Mucosa of gallbladder (tissue), 1 donor: ENCODE results near the gene GADL1. TPM values are rescaled to one million over a fixed set of nuclear protein-coding genes. Genes with fewer than 3 reads are reported as not detected.

Source experiments
- DNase-seq: peaks from one replicate; pipeline ENCODE4 v3.0.0-alpha.2; 2020; ENCODE audit warnings: low spot score
- total RNA-seq: library from RNA; stranded (reverse); gene quantifications from one replicate; pipeline ENCODE4 v1.2.1, GENCODE V29; 2021
- donor health status: DM: no; HTN: no; CAD: no.

GADL1 gene
- total RNA-seq, 1 donor from 2014 or later, result not detected

GRCh38 chr3:30878862-30879261, 15.6 kb downstream of the GADL1 start:
- DNase-seq, result no peak

- no peak for DNase-seq
Observed at GRCh38 chr3:30875505-30875904, 19.0 kb downstream of the GADL1 start.

GRCh38 chr3:30873671-30874070, 20.8 kb downstream of the GADL1 start:
- no peak for DNase-seq

- DNase-seq, result no peak
Observed at GRCh38 chr3:30872879-30873278, 21.6 kb downstream of the GADL1 start.

DNA sequence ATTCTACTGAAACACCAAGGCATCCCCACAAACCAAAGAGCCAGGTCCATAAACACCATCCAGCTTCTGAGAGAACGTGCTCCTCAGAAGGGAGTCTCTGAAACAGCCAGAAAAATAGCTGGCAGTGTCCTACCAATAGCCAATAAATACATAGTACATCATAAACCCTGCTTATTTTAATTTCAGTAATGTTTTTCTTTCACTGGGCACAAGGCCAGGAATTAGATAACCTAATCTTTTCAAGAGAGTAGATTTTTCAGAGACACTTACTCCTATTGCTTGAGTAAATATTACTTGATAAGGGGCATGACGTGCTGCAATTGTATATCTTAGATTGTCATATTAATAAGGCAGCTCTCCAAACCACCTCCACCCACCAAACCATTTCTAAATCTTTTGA, 22.7 kb downstream of the GADL1 start:
- DNase-seq, result no peak

DNA sequence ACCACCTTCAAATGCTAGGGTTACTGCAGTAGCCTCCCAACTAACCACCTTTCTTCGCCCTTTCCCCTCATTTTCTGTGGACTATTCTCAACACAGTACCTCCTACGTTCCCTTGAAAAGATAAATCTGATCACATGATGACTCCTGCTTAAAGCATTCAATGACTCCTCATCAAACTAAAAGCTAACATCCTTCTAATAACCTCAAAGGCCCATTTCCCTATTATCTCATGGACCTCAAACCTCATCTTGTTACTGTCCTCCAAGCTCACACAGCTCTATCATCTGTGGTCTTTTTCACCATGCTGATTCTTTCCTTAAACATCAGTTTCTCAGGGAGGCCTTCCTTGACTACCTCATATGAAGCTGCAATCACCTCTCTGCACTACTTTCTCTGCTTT, 29.6 kb downstream of the GADL1 start:
- no peak for DNase-seq

- DNase-seq, result no peak
Observed at GRCh38 chr3:30864132-30864531, 30.3 kb downstream of the GADL1 start.

DNA sequence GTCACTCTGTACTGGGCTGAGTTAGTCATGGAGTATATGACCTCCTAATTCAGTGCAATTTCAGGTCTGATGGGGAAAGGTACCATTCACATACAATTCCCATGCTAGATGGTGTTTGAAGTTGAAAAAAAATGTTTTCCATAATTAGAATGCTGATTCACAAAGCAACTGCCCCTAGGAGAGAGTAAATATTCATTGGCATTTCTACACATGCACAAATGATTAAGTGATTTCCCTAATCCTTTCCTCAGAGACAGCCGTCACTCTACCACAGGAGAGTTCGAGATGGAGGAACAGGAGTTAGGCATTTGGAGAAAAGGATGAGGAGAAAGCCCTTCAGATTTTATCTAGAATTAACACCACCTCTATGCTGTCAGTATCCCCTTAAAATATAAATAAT, 32.5 kb downstream of the GADL1 start:
- DNase-seq, result no peak

DNA sequence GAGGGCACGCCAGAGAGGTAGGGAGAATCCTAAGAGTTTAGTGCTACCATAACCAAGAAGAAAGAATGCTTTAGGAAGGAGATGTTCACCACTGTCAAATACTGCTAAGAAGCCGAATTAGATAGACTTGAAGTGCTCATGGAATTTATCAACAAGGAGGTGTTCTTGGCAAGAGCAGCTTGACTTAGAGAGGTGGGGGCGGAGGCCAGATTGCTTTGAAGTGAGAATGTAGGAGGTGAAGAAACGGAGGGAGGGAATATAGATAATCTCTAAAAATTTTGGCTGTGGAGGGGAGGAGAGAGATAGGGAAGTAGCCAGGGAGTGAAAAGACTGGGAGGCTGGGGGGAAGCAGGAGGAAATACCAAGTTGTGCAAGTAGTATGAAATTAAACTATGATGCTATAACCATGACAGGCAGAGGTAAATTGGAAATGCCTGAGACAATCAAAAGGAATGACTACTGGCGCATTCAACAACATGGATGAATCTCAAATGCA, 35.5 kb downstream of the GADL1 start:
- DNase-seq, result no peak

GRCh38 chr3:30855400-30856292, 38.8 kb downstream of the GADL1 start:
- no peak for DNase-seq

GRCh38 chr3:30852833-30853232, 41.6 kb downstream of the GADL1 start:
- DNase-seq, result no peak

- no peak for DNase-seq
Observed at GRCh38 chr3:30848087-30848779, 46.2 kb downstream of the GADL1 start.

DNA sequence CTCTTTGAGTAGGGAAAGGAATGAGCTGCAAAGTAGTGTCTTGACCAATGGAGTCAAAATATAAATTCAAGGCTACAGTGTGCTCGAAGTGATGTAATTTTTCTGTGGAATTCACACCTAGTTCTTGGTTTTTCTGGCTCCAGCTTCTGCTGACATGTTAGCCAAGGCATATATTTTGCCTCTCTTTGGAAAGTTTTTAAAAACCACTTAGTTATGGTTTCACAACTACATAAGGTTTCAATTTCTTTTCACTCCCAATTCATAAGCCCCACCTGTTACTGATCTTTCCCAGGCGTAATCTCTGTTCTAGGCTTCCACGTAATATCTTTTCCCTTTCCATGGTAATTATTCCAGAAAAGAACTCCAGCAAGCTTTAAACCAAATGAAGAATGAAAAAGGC, 46.9 kb downstream of the GADL1 start:
- no peak for DNase-seq

GRCh38 chr3:30845606-30846005, 48.9 kb downstream of the GADL1 start:
- DNase-seq, result no peak

- DNase-seq, result no peak
Observed at GRCh38 chr3:30843877-30844276, 50.6 kb downstream of the GADL1 start.

GRCh38 chr3:30836141-30836540, 58.3 kb downstream of the GADL1 start:
- DNase-seq, result no peak

- DNase-seq, result no peak
Observed at GRCh38 chr3:30835667-30836066, 58.8 kb downstream of the GADL1 start.

DNA sequence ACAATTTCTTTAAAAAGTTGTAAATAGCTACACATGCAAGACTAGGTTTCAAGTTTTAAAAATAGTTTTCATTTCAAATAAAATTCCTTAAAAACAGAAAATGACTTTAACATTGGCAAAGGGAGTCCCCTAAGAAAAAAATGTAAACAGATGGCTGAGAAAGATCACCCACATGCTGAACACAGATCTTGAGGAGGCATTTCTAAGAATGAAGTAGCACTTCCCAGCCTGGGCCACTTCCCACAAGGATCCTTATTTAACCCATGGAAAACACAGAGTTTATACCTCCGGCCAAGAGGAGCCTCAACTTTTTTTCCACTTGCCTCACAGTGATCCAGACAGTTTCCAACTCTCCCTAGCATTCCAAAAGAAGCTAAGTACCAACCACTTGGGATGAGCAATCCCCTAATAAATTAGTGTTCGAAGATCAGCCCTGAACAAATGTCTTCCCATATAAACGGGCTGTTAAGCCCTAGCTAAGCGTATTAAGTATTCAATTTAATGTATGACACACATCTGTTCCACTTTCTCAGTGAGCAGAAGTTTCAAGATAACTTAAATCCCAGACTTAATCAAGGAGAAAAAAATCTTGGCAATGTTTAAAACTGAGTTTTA, 61.4 kb downstream of the GADL1 start:
- no peak for DNase-seq

- DNase-seq, result no peak
Observed at GRCh38 chr3:30827080-30827479, 67.4 kb downstream of the GADL1 start.

- no peak for DNase-seq
Observed at GRCh38 chr3:30826531-30826942, 67.9 kb downstream of the GADL1 start.

DNA sequence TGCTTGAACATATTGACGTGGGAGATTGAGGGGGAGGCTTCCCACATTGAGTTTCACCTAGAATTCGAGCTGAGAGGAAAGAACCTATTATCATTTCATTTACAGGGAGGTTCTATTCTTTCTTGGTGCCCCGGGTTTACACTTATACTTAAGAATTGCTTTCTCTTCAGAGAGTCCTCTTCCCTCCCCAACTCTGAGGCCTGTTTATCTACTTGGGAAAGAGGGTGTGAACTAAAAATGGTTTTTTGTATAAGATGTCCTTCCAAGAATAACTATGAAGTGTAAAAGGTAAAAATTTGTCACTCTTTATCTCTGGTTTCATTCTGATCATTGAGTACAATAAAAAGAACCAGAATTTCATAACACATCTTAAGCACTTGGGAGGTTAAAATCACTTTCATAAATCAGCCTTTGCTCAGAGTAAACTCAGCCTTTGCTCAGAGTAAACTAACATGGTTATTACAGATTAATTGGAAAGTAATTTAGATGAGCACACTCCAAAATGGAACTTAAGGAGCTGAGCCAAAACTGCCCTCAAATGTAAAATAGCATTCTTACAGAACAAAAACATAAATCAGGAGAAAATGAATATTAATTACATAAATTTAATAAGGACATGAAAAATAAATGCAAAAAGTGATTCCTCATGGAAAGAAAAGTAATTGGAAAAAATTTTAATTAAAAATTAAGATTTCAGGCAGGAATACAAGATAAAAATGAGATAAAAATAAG, 75.2 kb downstream of the GADL1 start:
- no peak for DNase-seq

DNA sequence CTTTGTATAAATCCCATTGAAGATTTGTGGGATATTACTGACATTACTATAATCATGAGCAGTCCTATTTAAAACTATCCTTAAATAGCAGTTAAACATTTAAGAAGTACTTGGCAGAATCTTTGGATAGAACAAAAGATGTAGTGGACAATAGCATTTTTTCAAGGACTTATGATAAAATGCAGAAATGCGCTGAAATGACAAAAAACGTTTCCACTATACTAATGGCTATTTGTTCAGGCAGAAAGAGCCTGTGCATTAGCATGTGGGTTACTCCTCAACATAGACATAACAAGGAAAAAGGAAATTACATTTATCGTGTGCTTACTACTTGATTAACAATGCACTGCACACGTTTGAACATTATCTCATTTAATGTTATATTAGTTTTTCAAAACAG, 80.7 kb downstream of the GADL1 start:
- DNase-seq, result no peak
